DOHH2 (cell line): Measurements from ENCODE around the gene FGF23.

Experiments used
- H3F3A ChIP-seq: fragments of 200-600 bp; sonication (generic), shearing (Covaris generic); 2 replicates; pipeline ENCODE4 v1.6.0; 2016; ENCODE audit warnings: antibody characterized with exemption, mild to moderate bottlenecking; ENCODE audit not compliant: control insufficient read depth, insufficient read depth
- H3K27ac ChIP-seq: fragments of 200-600 bp; sonication (generic); 2 replicates; pipeline ENCODE4 v1.5.1; 2014; ENCODE audit warnings: low read depth, mild to moderate bottlenecking, low read length, moderate library complexity
- H3K27me3 ChIP-seq: fragments of 200-600 bp; sonication (generic); 2 replicates; pipeline ENCODE4 v1.6.1; 2014; ENCODE audit warnings: mild to moderate bottlenecking, low read length, mixed read lengths; ENCODE audit not compliant: control insufficient read depth
- H3K36me3 ChIP-seq: fragments of 200-600 bp; sonication (generic); 2 replicates; pipeline ENCODE4 v1.6.1; 2014; ENCODE audit warnings: mild to moderate bottlenecking, low read length, moderate library complexity, mixed read lengths; ENCODE audit not compliant: control insufficient read depth
- H3K4me1 ChIP-seq: fragments of 200-600 bp; sonication (generic); 2 replicates; pipeline ENCODE4 v1.6.1; 2014; ENCODE audit warnings: mild to moderate bottlenecking, low read length, mixed read lengths; ENCODE audit not compliant: control insufficient read depth
- H3K4me2 ChIP-seq: fragments of 200-600 bp; sonication (generic); 2 replicates; pipeline ENCODE4 v1.6.0; 2014; ENCODE audit warnings: mild to moderate bottlenecking, low read length, moderate library complexity
- H3K4me3 ChIP-seq: fragments of 200-600 bp; sonication (generic); 2 replicates; pipeline ENCODE4 v1.5.1; 2014; ENCODE audit warnings: mild to moderate bottlenecking, low read length, mixed read lengths
- H3K79me2 ChIP-seq: fragments of 200-600 bp; sonication (generic); 2 replicates; pipeline ENCODE4 v1.6.1; 2014; ENCODE audit warnings: mild to moderate bottlenecking, low read length, mixed read lengths; ENCODE audit not compliant: control insufficient read depth
- H3K9me2 ChIP-seq: fragments of 200-600 bp; sonication (generic); replicated peaks from 2 replicates; pipeline ENCODE4 v1.6.1; 2014; ENCODE audit warnings: mild to moderate bottlenecking, low read length, mixed read lengths; ENCODE audit not compliant: control insufficient read depth
- H3K9me3 ChIP-seq: fragments of 200-600 bp; sonication (generic); 2 replicates; pipeline ENCODE4 v1.6.1; 2014; ENCODE audit warnings: antibody characterized with exemption, low read length, mixed read lengths; ENCODE audit not compliant: control insufficient read depth, insufficient read depth
- H4K20me1 ChIP-seq: fragments of 200-600 bp; sonication (generic); 2 replicates; pipeline ENCODE4 v1.6.0; 2014; ENCODE audit warnings: low read depth, mild to moderate bottlenecking, antibody characterized with exemption, low read length, moderate library complexity; ENCODE audit not compliant: control insufficient read depth, insufficient read depth
- CTCF ChIP-seq: fragments of 200-600 bp; sonication (generic); IDR thresholded peaks from one replicate; pipeline ENCODE4 v1.5.1; 2014; ENCODE audit warnings: antibody characterized with exemption, mild to moderate bottlenecking, low read depth, low read length; ENCODE audit not compliant: poor library complexity, severe bottlenecking
- EZH2phosphoT487 ChIP-seq: fragments of 200-600 bp; sonication (generic); IDR thresholded peaks from 2 replicates; pipeline ENCODE4 v1.6.1; 2017; ENCODE audit warnings: borderline replicate concordance, mild to moderate bottlenecking, antibody characterized with exemption, low read length, moderate library complexity, mixed read lengths

The FGF23 gene

GRCh38 chr12:4380332-4380731 is 820 bp upstream of the FGF23 start:
- Histone ChIP-seq H3K9me3 (no peaks in the 10 kb centered on the region), H3K9me2 (no peaks in the 10 kb centered on the region), H4K20me1 (no peaks in the 10 kb centered on the region), H3K27ac (no peak overlapping the region), H3K79me2 (no peaks in the 10 kb centered on the region), H3K4me2 (no peak overlapping the region), H3K27me3 (peaks cover 28% of the 10 kb centered on the region), H3F3A (no peaks in the 10 kb centered on the region), H3K4me3 (no peak overlapping the region), H3K4me1 (no peaks in the 10 kb centered on the region), H3K36me3 (no peaks in the 10 kb centered on the region)
- TF ChIP-seq EZH2phosphoT487 (no peak), CTCF (no peak)

- TF ChIP-seq CTCF, result no peak
- no peak for TF ChIP-seq EZH2phosphoT487
- H3K9me2 ChIP-seq, result no peaks in the 10 kb centered on the region
- H4K20me1 ChIP-seq, result no peaks in the 10 kb centered on the region
- H3F3A ChIP-seq, result no peaks in the 10 kb centered on the region
- no peaks in the 10 kb centered on the region for H3K9me3 ChIP-seq
- H3K27ac ChIP-seq, result no peak overlapping the region
- H3K27me3 ChIP-seq, result peaks cover 28% of the 10 kb centered on the region
- H3K4me2 ChIP-seq, result no peak overlapping the region
- H3K79me2 ChIP-seq, result no peaks in the 10 kb centered on the region
- H3K4me1 ChIP-seq, result no peaks in the 10 kb centered on the region
- no peak overlapping the region for H3K4me3 ChIP-seq
- no peaks in the 10 kb centered on the region for H3K36me3 ChIP-seq
These were observed 740 bp downstream of the FGF23 start for GRCh38 chr12:4378772-4379171.

- H3K9me2 ChIP-seq, result no peaks in the 10 kb centered on the region
- no peaks in the 10 kb centered on the region for H3K36me3 ChIP-seq
- H3F3A ChIP-seq, result no peaks in the 10 kb centered on the region
- H4K20me1 ChIP-seq, result no peaks in the 10 kb centered on the region
- no peaks in the 10 kb centered on the region for H3K9me3 ChIP-seq
- H3K4me2 ChIP-seq, result no peak overlapping the region
- H3K79me2 ChIP-seq, result no peaks in the 10 kb centered on the region
- no peak overlapping the region for H3K27ac ChIP-seq
- H3K4me3 ChIP-seq, result no peak overlapping the region
- no peaks in the 10 kb centered on the region for H3K4me1 ChIP-seq
- TF ChIP-seq EZH2phosphoT487 (no peak), CTCF (no peak)
- H3K27me3 ChIP-seq, result peaks cover 18% of the 10 kb centered on the region
These were observed 4.1 kb downstream of the FGF23 start for GRCh38 chr12:4375449-4375848.

- no peaks in the 10 kb centered on the region for H4K20me1 ChIP-seq
- H3K4me3 ChIP-seq, result no peak overlapping the region
- H3K9me2 ChIP-seq, result no peaks in the 10 kb centered on the region
- no peaks in the 10 kb centered on the region for H3K9me3 ChIP-seq
- H3K79me2 ChIP-seq, result no peaks in the 10 kb centered on the region
- H3F3A ChIP-seq, result no peaks in the 10 kb centered on the region
- no peaks in the 10 kb centered on the region for H3K36me3 ChIP-seq
- peaks cover 3% of the 10 kb centered on the region; the same call in 1 of the 2 replicates for H3K27me3 ChIP-seq
- no peak overlapping the region for H3K27ac ChIP-seq
- H3K4me2 ChIP-seq, result no peak overlapping the region
- no peak for TF ChIP-seq CTCF
- no peak for TF ChIP-seq EZH2phosphoT487
- no peaks in the 10 kb centered on the region for H3K4me1 ChIP-seq
These were observed 6.9 kb downstream of the FGF23 start for GRCh38 chr12:4372653-4373052.
